HG03045 (cell line): Measurements from ENCODE around the gene EPAS1.

Experiments
- ATAC-seq: cut with Tn5 transposase; IDR thresholded peaks from one replicate; pipeline ENCODE4 v1.9.1; 2021; ENCODE audit warnings: mild to moderate bottlenecking, moderate library complexity; ENCODE audit not compliant: unreplicated experiment

The EPAS1 gene

DNA sequence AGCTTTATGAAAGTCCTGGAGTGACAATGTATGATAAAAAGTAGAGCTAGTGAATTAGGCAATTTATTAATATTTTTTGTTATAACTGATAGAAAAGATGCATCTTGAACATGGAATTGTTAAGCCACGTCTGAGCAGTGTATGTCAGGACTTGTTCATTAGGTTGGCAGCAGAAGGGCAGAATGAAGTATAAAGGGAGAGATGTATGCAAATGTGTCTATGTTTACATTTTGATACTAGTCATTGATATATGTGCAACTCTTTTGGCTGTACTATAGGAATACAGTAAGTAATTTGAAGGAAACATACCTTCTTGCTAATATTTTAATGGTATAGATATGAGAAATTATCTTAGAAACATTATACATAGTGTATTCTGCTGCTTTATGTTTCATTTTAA is 133.2 kb downstream of the EPAS1 start:
- no peak for ATAC-seq

DNA sequence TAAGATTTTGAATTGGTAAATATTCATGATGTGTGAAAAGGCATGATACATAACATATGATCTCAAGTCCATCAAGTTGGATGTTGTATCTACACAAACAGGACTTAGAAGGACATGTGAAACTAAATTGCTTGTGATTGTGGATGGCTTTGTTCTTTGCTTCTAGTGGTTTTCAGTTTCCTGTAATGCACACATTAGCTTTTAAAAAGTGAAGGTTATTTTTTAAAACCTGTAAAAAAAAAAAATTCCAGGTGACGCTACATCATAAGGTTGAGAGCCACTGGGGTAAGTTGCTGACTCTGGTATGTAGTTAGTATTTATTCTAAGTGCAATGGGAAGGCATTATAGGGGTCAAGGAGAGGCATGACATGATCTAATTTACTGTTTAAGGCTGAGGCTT is 133.8 kb downstream of the EPAS1 start:
- no peak for ATAC-seq

DNA sequence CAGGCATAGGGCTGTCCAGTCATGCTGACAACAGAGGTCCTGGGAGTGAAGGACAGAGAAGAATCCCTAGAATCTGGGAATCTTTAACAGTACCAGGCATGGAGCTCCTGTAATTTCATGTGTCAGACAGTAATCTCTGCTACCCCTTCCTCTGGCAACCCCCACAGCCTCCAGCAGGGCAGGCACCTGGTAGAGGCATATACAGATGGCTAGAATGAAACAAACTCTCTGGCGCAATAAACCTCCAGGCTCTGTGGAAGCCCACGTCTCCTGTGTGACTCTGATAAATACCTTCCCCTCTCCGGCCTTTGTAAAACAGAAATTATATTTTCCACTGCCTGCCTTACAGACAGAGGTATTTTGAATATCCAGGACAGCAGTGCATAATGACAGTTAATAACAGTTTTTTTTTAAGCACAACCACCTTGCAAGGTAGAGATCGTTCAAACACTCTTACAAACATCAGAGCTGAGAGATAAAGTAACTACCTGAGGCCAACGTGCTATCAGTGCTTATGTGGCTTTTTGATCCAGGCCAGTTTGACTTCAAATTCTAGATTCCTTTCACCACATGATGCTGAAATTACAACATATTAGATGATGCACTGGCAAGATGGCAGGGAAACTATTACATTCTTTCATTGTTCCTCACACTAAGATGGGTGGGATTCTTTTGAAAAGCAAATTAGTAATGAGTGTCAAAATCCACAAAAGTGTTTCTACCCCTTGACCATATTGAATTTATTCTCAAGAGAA is 134.5 kb downstream of the EPAS1 start:
- no peak for ATAC-seq

- no peak for ATAC-seq
Measured at GRCh38 chr2:46434851-46435273, 137.7 kb downstream of the EPAS1 start.

- no peak for ATAC-seq
Measured at GRCh38 chr2:46435353-46435752, 138.1 kb downstream of the EPAS1 start.

GRCh38 chr2:46435796-46436360 is 138.7 kb downstream of the EPAS1 start:
- ATAC-seq = no peak
